IMR-90 (cell line): ENCODE results near the gene MARCHF3. TPM values are rescaled to one million over a fixed set of nuclear protein-coding genes. Genes with fewer than 3 reads are reported as not detected.

Source experiments
- ATAC-seq: fragments of 200-7000 bp; cut with Tn5 transposase; 2 replicates; pipeline ENCODE4 v1.9.1; 2020; ENCODE audit warnings: low read depth, mild to moderate bottlenecking, moderate library complexity
- BruUV-seq: library from RNA; stranded (reverse); fragments of 400-500 nt; replicated peaks from 2 replicates; lab custom pipeline; 2021; lab: Mats Ljungman, UMichigan
- CTCF ChIA-PET: fragments of 300-600 bp; formaldehyde crosslinking; extraction: SDS; loops from one replicate; lab custom pipeline; 2021; ENCODE audit warnings: antibody characterized with exemption; lab: Yijun Ruan, JAX
- POLR2A ChIA-PET: fragments of 300-600 bp; sonication (Branson Sonifier 250); formaldehyde crosslinking; loops from one replicate; lab custom pipeline; 2022; ENCODE audit warnings: antibody characterized with exemption; ENCODE audit not compliant: unreplicated experiment; lab: Charles Lee
- DNase-seq: peaks from one replicate; pipeline ENCODE4 v3.0.0; 2013
- H2AFZ ChIP-seq: replicated peaks from 2 replicates; pipeline ENCODE3; 2013; ENCODE audit warnings: low read length, mild to moderate bottlenecking; ENCODE audit not compliant: poor library complexity
- H2AK5ac ChIP-seq: 2 replicates; pipeline ENCODE4 v1.6.1; 2013; ENCODE audit warnings: low read depth, low read length, inconsistent platforms
- H2AK9ac ChIP-seq: replicated peaks from 2 replicates; pipeline ENCODE3; 2013; ENCODE audit warnings: mild to moderate bottlenecking, low read depth, low read length, moderate library complexity; ENCODE audit not compliant: poor library complexity
- H2BK120ac ChIP-seq: 2 replicates; pipeline ENCODE4 v1.6.1; 2013; ENCODE audit warnings: low read depth, low read length, inconsistent platforms
- H2BK15ac ChIP-seq: 3 replicates; pipeline ENCODE4 v1.6.1; 2013; ENCODE audit warnings: low read depth, low read length, inconsistent platforms
- H2BK20ac ChIP-seq: 2 replicates; pipeline ENCODE4 v1.6.1; 2013; ENCODE audit warnings: low read depth, mild to moderate bottlenecking, inconsistent platforms, low read length, moderate library complexity
- H2BK5ac ChIP-seq: 2 replicates; pipeline ENCODE4 v1.6.1; 2013; ENCODE audit warnings: mild to moderate bottlenecking, low read depth, low read length, inconsistent platforms; ENCODE audit not compliant: poor library complexity, severe bottlenecking
- H3K14ac ChIP-seq: replicated peaks from 2 replicates; pipeline ENCODE4 v1.6.1; 2013; ENCODE audit warnings: low read depth, low read length, inconsistent platforms
- H3K18ac ChIP-seq: 2 replicates; pipeline ENCODE4 v1.6.1; 2013; ENCODE audit warnings: low read depth, low read length, control low read depth
- H3K23ac ChIP-seq: 2 replicates; pipeline ENCODE4 v1.6.1; 2013; ENCODE audit warnings: low read depth, low read length, inconsistent platforms
- H3K27ac ChIP-seq: 2 replicates; pipeline ENCODE4 v1.5.1; 2013; ENCODE audit warnings: mild to moderate bottlenecking, control low read depth, low read length; ENCODE audit not compliant: insufficient read depth
- H3K27me3 ChIP-seq: 2 replicates; pipeline ENCODE4 v1.6.1; 2013; ENCODE audit warnings: low read length; ENCODE audit not compliant: control insufficient read depth, insufficient read depth
- H3K36me3 ChIP-seq: 2 replicates; pipeline ENCODE4 v1.6.1; 2013; ENCODE audit warnings: low read length, mixed read lengths; ENCODE audit not compliant: control insufficient read depth, insufficient read depth
- H3K4ac ChIP-seq: 2 replicates; pipeline ENCODE4 v1.6.1; 2013; ENCODE audit warnings: low read depth, low read length, inconsistent platforms
- H3K4me1 ChIP-seq: 2 replicates; pipeline ENCODE4 v1.6.1; 2013; ENCODE audit warnings: low read length, mixed read lengths; ENCODE audit not compliant: control insufficient read depth, insufficient read depth
- H3K4me2 ChIP-seq: 2 replicates; pipeline ENCODE4 v1.6.1; 2013; ENCODE audit warnings: low read depth, mild to moderate bottlenecking, control low read depth, low read length, moderate library complexity
- H3K4me3 ChIP-seq: 2 replicates; pipeline ENCODE4 v1.5.1; 2013; ENCODE audit warnings: low read depth, mild to moderate bottlenecking, control low read depth, low read length, moderate library complexity; ENCODE audit not compliant: insufficient read depth
- H3K56ac ChIP-seq: 2 replicates; pipeline ENCODE4 v1.6.1; 2013; ENCODE audit warnings: low read length, inconsistent platforms; ENCODE audit not compliant: insufficient read depth; ENCODE audit errors: extremely low read depth
- H3K79me1 ChIP-seq, 2 experiments: 2 replicates each; pipeline ENCODE4 v1.6.1; 2013; ENCODE audit warnings: low read length in 2 of 2, inconsistent platforms in 1 of 2, low read depth in 1 of 2
- H3K9ac ChIP-seq: 2 replicates; pipeline ENCODE4 v1.6.1; 2013; ENCODE audit warnings: low read depth, low read length, control low read depth
- H3K9me1 ChIP-seq: 2 replicates; pipeline ENCODE4 v1.6.1; 2013; ENCODE audit warnings: low read length, inconsistent platforms; ENCODE audit not compliant: insufficient read depth
- H3K9me3 ChIP-seq: 2 replicates; pipeline ENCODE4 v1.6.1; 2013; ENCODE audit warnings: low read length; ENCODE audit not compliant: control insufficient read depth, insufficient read depth
- H4K20me1 ChIP-seq: 2 replicates; pipeline ENCODE4 v1.6.1; 2013; ENCODE audit warnings: low read length, inconsistent platforms; ENCODE audit not compliant: insufficient read depth
- H4K5ac ChIP-seq: 2 replicates; pipeline ENCODE4 v1.6.1; 2013; ENCODE audit warnings: mild to moderate bottlenecking, low read depth, low read length, control low read depth
- H4K8ac ChIP-seq, 2 experiments: 2 replicates each; pipeline ENCODE4 v1.6.1; 2013; ENCODE audit warnings: low read depth in 2 of 2, low read length in 2 of 2, control low read depth in 1 of 2, inconsistent platforms in 1 of 2
- H4K91ac ChIP-seq: 2 replicates; pipeline ENCODE4 v1.6.1; 2013; ENCODE audit warnings: low read depth, low read length, inconsistent platforms; ENCODE audit not compliant: insufficient read depth
- BHLHE40 ChIP-seq: fragments of 150-350 bp; IDR thresholded peaks from 2 replicates; pipeline ENCODE4 v1.6.1; 2016; ENCODE audit warnings: mild to moderate bottlenecking, low read depth, low read length
- CEBPB ChIP-seq: IDR thresholded peaks from 2 replicates; pipeline ENCODE4 v1.6.1; 2012; ENCODE audit warnings: low read depth, low read length, improper control_type of control experiment
- CHD1 ChIP-seq: IDR thresholded peaks from 2 replicates; pipeline ENCODE4 v1.6.1; 2012; ENCODE audit warnings: low read depth, low read length, improper control_type of control experiment
- CTCF ChIP-seq: conservative IDR thresholded peaks from 2 replicates; pipeline ENCODE4 v1.5.1; 2012; ENCODE audit warnings: mild to moderate bottlenecking, low read depth, low read length, improper control_type of control experiment
- ELK1 ChIP-seq: fragments of 150-350 bp; IDR thresholded peaks from 2 replicates; pipeline ENCODE4 v1.6.1; 2016; ENCODE audit warnings: low read depth, mild to moderate bottlenecking, low read length, moderate library complexity, borderline replicate concordance
- FOS ChIP-seq: fragments of 150-350 bp; IDR thresholded peaks from 2 replicates; pipeline ENCODE4 v1.6.1; 2016; ENCODE audit warnings: low read depth, low read length
- MAFK ChIP-seq: IDR thresholded peaks from 2 replicates; pipeline ENCODE4 v1.6.1; 2012; ENCODE audit warnings: low read depth, low read length, improper control_type of control experiment
- MAZ ChIP-seq: IDR thresholded peaks from 2 replicates; pipeline ENCODE4 v1.6.1; 2012; ENCODE audit warnings: low read depth, mild to moderate bottlenecking, low read length, improper control_type of control experiment, moderate library complexity, borderline replicate concordance
- MXI1 ChIP-seq: IDR thresholded peaks from 2 replicates; pipeline ENCODE4 v1.6.1; 2012; ENCODE audit warnings: low read depth, mild to moderate bottlenecking, low read length, moderate library complexity, borderline replicate concordance
- NFE2L2 ChIP-seq: fragments of 150-350 bp; IDR thresholded peaks from 2 replicates; pipeline ENCODE4 v1.6.1; 2016; ENCODE audit warnings: low read depth, mild to moderate bottlenecking, low read length
- RAD21 ChIP-seq: IDR thresholded peaks from 2 replicates; pipeline ENCODE4 v1.6.1; 2012; ENCODE audit warnings: low read length, improper control_type of control experiment
- RCOR1 ChIP-seq: IDR thresholded peaks from 2 replicates; pipeline ENCODE4 v1.6.1; 2012; ENCODE audit warnings: mild to moderate bottlenecking, low read length, improper control_type of control experiment; ENCODE audit not compliant: insufficient replicate concordance
- RFX5 ChIP-seq: IDR thresholded peaks from 2 replicates; pipeline ENCODE4 v1.8.0; 2012; ENCODE audit warnings: low read depth, mild to moderate bottlenecking, low read length, moderate library complexity
- SMC3 ChIP-seq: fragments of 150-350 bp; IDR thresholded peaks from 2 replicates; pipeline ENCODE4 v1.6.1; 2016; ENCODE audit warnings: low read depth, mild to moderate bottlenecking, antibody characterized with exemption, low read length, moderate library complexity
- USF2 ChIP-seq: fragments of 150-350 bp; IDR thresholded peaks from 2 replicates; pipeline ENCODE4 v1.6.1; 2017; ENCODE audit warnings: mild to moderate bottlenecking, antibody characterized with exemption, low read length, low read depth
- WGBS, 2 experiments: methylation state at CpG; one replicate each; pipeline versions ENCODE4 v1.1.5 to v1.1.7; 2013; ENCODE audit warnings: missing lambda C conversion rate in 2 of 2; ENCODE audit not compliant: insufficient read length in 1 of 2; ENCODE audit errors: extremely low coverage in 2 of 2; 5-methylcytosine and 5-hydroxymethylcytosine counted together
- dilution Hi-C: fragments of 300-500 bp; cut with HindIII; formaldehyde crosslinking; loops from one replicate; pipeline ENCODE4 v1.14.3; 2018; ENCODE audit warnings: low sequenced_read_pairs; ENCODE audit not compliant: unreplicated experiment
- in situ Hi-C: fragments of 300-500 bp; cut with MboI; formaldehyde crosslinking; loops from 3 replicates; pipeline ENCODE4 v1.14.3; 2019; ENCODE audit warnings: low sequenced_read_pairs, inconsistent platforms, mixed read lengths
- intact Hi-C: fragments of 100-400 bp; cut with micrococcal nuclease; formaldehyde crosslinking; loops from 2 replicates; pipeline ENCODE4 v1.10.0; 2022
- polyA plus RNA-seq, 3 experiments: library from polyadenylated mRNA; depleted of rRNA; stranded (reverse); fragments of >200 nt; gene quantifications; 2 replicates each; pipeline ENCODE4 v1.2.3, GENCODE V29; 2012; ENCODE audit warnings: low replicate concordance in 1 of 3
- total RNA-seq: library from RNA; depleted of rRNA; stranded (reverse); fragments of >200 nt; gene quantifications from 2 replicates; pipeline ENCODE4 v1.2.3, GENCODE V29; 2012

The MARCHF3 gene
- total and polyA plus RNA-seq, 2 of the 4 experiments (the other 2 are of a cell fraction) = 11.2 to 18.8 TPM

- Histone ChIP-seq H3K9me1 (no peaks in the 10 kb centered on the region), H3K14ac (0 out of 2 replicates have a peak overlapping the region, but pooled peaks have one; percentile 29), H3K27ac (no peak overlapping the region), H4K8ac (0 out of 4 replicates have a peak overlapping the region, but pooled peaks of 1 of the 2 experiments have one; percentile 33), H2AK5ac (no peak overlapping the region), H3K9me3 (no peaks in the 10 kb centered on the region), H2AK9ac (no peak overlapping the region), H2BK15ac (no peak overlapping the region), H3K4me3 (no peak overlapping the region), H2BK120ac (no peak overlapping the region), H2BK20ac (no peak overlapping the region; the same call in 1 of the 2 replicates), H3K4me1 (peaks cover 5% of the 10 kb centered on the region), H3K4ac (no peak overlapping the region), H3K4me2 (no peak overlapping the region), H3K27me3 (no peaks in the 10 kb centered on the region), H4K5ac (0 out of 2 replicates have a peak overlapping the region, but pooled peaks have one; percentile 54), H3K79me1 (peaks cover 8 to 16% of the 10 kb centered on the region in 2 experiments; a peak in 3 of 4 replicates), H3K56ac (no peak overlapping the region), H2BK5ac (no peak overlapping the region), H3K9ac (no peak overlapping the region), H2AFZ (no peak overlapping the region), H4K20me1 (no peaks in the 10 kb centered on the region), H3K18ac (0 out of 2 replicates have a peak overlapping the region, but pooled peaks have one; percentile 20), H3K23ac (no peak overlapping the region), H3K36me3 (no peaks in the 10 kb centered on the region), H4K91ac (no peak overlapping the region)
- intact Hi-C loops (no loop called here), in situ Hi-C loops (no loop called here), dilution Hi-C loops (no loop called here)
- BruUV-seq = no TSS peak
- DNase-seq (no peak), ATAC-seq (no peak)
- ChIA-PET CTCF (no interaction called here), POLR2A (no interaction called here)
- WGBS, 2 experiments = 80% methylated on average over 1 of the region's 4 CpGs; no CpG with 5 or more reads in 1 of the 2 experiments
- TF ChIP-seq MAZ = no peak
- no peak for TF ChIP-seq MXI1
- no peak for TF ChIP-seq ELK1
- TF ChIP-seq CHD1 = no peak
- TF ChIP-seq RCOR1 = no peak
- no peak for TF ChIP-seq USF2
- TF ChIP-seq CTCF = no peak
- no peak for TF ChIP-seq RAD21
- TF ChIP-seq MAFK = no peak
- TF ChIP-seq FOS = no peak
- TF ChIP-seq RFX5 = no peak
- no peak for TF ChIP-seq SMC3
- TF ChIP-seq CEBPB = no peak
- no peak for TF ChIP-seq BHLHE40
- no peak for TF ChIP-seq NFE2L2
These were observed 93.5 kb downstream of the MARCHF3 start for GRCh38 chr5:126936775-126937418.
